Measurements from ENCODE around the gene CHRNE.
"Not testable (repeated sequence)": the region's sequence is repeated elsewhere in the genome, so short reads cannot be mapped to it uniquely, and the experiment has no call there.

GRCh38 chr17:4869058-4869998, 33.6 kb downstream of the CHRNE start:
- TF ChIP-seq, protein P1, sequence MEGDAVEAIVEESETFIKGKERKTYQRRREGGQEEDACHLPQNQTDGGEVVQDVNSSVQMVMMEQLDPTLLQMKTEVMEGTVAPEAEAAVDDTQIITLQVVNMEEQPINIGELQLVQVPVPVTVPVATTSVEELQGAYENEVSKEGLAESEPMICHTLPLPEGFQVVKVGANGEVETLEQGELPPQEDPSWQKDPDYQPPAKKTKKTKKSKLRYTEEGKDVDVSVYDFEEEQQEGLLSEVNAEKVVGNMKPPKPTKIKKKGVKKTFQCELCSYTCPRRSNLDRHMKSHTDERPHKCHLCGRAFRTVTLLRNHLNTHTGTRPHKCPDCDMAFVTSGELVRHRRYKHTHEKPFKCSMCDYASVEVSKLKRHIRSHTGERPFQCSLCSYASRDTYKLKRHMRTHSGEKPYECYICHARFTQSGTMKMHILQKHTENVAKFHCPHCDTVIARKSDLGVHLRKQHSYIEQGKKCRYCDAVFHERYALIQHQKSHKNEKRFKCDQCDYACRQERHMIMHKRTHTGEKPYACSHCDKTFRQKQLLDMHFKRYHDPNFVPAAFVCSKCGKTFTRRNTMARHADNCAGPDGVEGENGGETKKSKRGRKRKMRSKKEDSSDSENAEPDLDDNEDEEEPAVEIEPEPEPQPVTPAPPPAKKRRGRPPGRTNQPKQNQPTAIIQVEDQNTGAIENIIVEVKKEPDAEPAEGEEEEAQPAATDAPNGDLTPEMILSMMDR (IDR thresholded peaks at IDR 0.05), result not testable (repeated sequence)
- TF ChIP-seq POLR2A (IDR thresholded peaks at IDR 0.05), result not testable (repeated sequence)

Measured in body of pancreas (tissue), 4 donors.